ENCODE data around the gene ELAVL2.

GRCh38 chr9:23837038-23837437 is 11.0 kb upstream of the ELAVL2 start:
- TF ChIP-seq EP300 (IDR thresholded peaks at IDR 0.05; ENCODE audit: low read length): no peak
- no peak for TF ChIP-seq ZNF133 (CRISPR knock-in tag; IDR thresholded peaks at IDR 0.05)
- TF ChIP-seq ZNF41 (CRISPR knock-in tag; conservative IDR thresholded peaks at IDR 0.05): no peak
- no peak for TF ChIP-seq REST (IDR thresholded peaks at IDR 0.05; ENCODE audit: borderline replicate concordance)
- TF ChIP-seq REST (CRISPR knock-in tag; IDR thresholded peaks at IDR 0.05; ENCODE audit: low read depth): no peak
- TF ChIP-seq POLR2A (conservative IDR thresholded peaks at IDR 0.05): no peak
- no peak for TF ChIP-seq MYNN (IDR thresholded peaks at IDR 0.05)
- TF ChIP-seq MYNN (CRISPR knock-in tag; IDR thresholded peaks at IDR 0.05): no peak
